SH-SY5Y (cell line): ENCODE data around the gene DLL3.

ENCODE experiments used
- GATA2 ChIP-seq: IDR thresholded peaks from 2 replicates; pipeline ENCODE4 v1.6.1; 2011; ENCODE audit warnings: mild to moderate bottlenecking, low read depth, low read length
- GATA3 ChIP-seq: IDR thresholded peaks from 2 replicates; pipeline ENCODE4 v1.6.1; 2011; ENCODE audit warnings: low read depth, mild to moderate bottlenecking, low read length, moderate library complexity

GRCh38 chr19:39508629-39509028 lies 9.9 kb downstream of the DLL3 start:
- TF ChIP-seq GATA2 (no peak), GATA3 (no peak)
